Duodenal mucosa (tissue), 2 donors: ENCODE results near the gene RARA.
A peak's percentile ranks its signal among the peaks of the same experiment; 100 is the strongest.

Source experiments
- H3K27ac ChIP-seq: one replicate; pipeline ENCODE4 v1.7.0; 2013; ENCODE audit warnings: low read depth, low read length
- H3K27me3 ChIP-seq, 2 donors: one replicate each; pipeline ENCODE4 v1.7.0; 2013; ENCODE audit warnings: low read length in 2 of 2, control low read depth in 1 of 2; ENCODE audit not compliant: insufficient read depth in 2 of 2, control insufficient read depth in 1 of 2
- H3K36me3 ChIP-seq, 2 donors: one replicate each; pipeline ENCODE4 v1.7.0; 2013; ENCODE audit warnings: low read length in 2 of 2, control low read depth in 1 of 2; ENCODE audit not compliant: insufficient read depth in 2 of 2, control insufficient read depth in 1 of 2
- H3K4me1 ChIP-seq, 2 donors: one replicate each; pipeline ENCODE4 v1.7.0; 2013; ENCODE audit warnings: low read length in 2 of 2, control low read depth in 1 of 2; ENCODE audit not compliant: insufficient read depth in 2 of 2, control insufficient read depth in 1 of 2
- H3K4me3 ChIP-seq, 2 donors: one replicate each; pipeline ENCODE4 v1.7.0; 2013; ENCODE audit warnings: low read length in 2 of 2, low read depth in 1 of 2
- H3K9ac ChIP-seq, 2 donors: one replicate each; pipeline ENCODE4 v1.7.0; 2013; ENCODE audit warnings: low read length in 2 of 2, low read depth in 1 of 2
- H3K9me3 ChIP-seq, 2 donors: one replicate each; pipeline ENCODE4 v1.7.0; 2013; ENCODE audit warnings: low read length in 2 of 2, control low read depth in 1 of 2; ENCODE audit not compliant: control insufficient read depth in 1 of 2

Gene RARA

GRCh38 chr17:40352237-40352778 is 43.3 kb downstream of the RARA start:
- Histone ChIP-seq H3K4me1 (peaks cover 48 to 53% of the 10 kb centered on the region in 2 donors), H3K9ac (peak overlapping the region in 1 of 2 donors; percentile 38), H3K27ac (no peak overlapping the region), H3K36me3 (peaks cover 29 to 77% of the 10 kb centered on the region in 2 donors), H3K27me3 (no peaks in the 10 kb centered on the region), H3K4me3 (no peak overlapping the region), H3K9me3 (no peaks in the 10 kb centered on the region)

- Histone ChIP-seq H3K4me1 (peaks cover 42 to 49% of the 10 kb centered on the region in 2 donors), H3K4me3 (no peak overlapping the region), H3K27ac (no peak overlapping the region), H3K27me3 (no peaks in the 10 kb centered on the region), H3K9ac (no peak overlapping the region), H3K9me3 (no peaks in the 10 kb centered on the region), H3K36me3 (peaks cover 29 to 77% of the 10 kb centered on the region in 2 donors)
Observed at GRCh38 chr17:40352779-40353394, 43.9 kb downstream of the RARA start.

- Histone ChIP-seq H3K4me1 (peaks cover 26 to 33% of the 10 kb centered on the region in 2 donors), H3K9me3 (no peaks in the 10 kb centered on the region), H3K4me3 (no peak overlapping the region), H3K9ac (no peak overlapping the region), H3K27me3 (no peaks in the 10 kb centered on the region), H3K36me3 (peaks cover 23 to 65% of the 10 kb centered on the region in 2 donors), H3K27ac (no peak overlapping the region)
Observed at GRCh38 chr17:40354221-40355122, 45.5 kb downstream of the RARA start.

- peaks cover 15 to 57% of the 10 kb centered on the region in 2 donors for H3K36me3 ChIP-seq
- H3K9me3 ChIP-seq = no peaks in the 10 kb centered on the region
- no peak overlapping the region for H3K4me3 ChIP-seq
- peaks cover 18 to 25% of the 10 kb centered on the region in 2 donors for H3K4me1 ChIP-seq
- no peak overlapping the region for H3K27ac ChIP-seq
- no peaks in the 10 kb centered on the region for H3K27me3 ChIP-seq
- no peak overlapping the region for H3K9ac ChIP-seq
Observed at GRCh38 chr17:40355123-40355803, 46.3 kb downstream of the RARA start.

- Histone ChIP-seq H3K9me3 (no peaks in the 10 kb centered on the region), H3K36me3 (peaks cover 15 to 52% of the 10 kb centered on the region in 2 donors), H3K9ac (no peak overlapping the region), H3K27ac (no peak overlapping the region), H3K4me3 (no peak overlapping the region), H3K4me1 (peaks cover 14 to 23% of the 10 kb centered on the region in 2 donors), H3K27me3 (no peaks in the 10 kb centered on the region)
Observed at GRCh38 chr17:40355804-40356758, 47.1 kb downstream of the RARA start.

- Histone ChIP-seq H3K36me3 (peaks cover 13 to 44% of the 10 kb centered on the region in 2 donors), H3K9me3 (no peaks in the 10 kb centered on the region), H3K4me1 (peaks cover 5 to 14% of the 10 kb centered on the region in 2 donors), H3K9ac (no peak overlapping the region), H3K27me3 (no peaks in the 10 kb centered on the region), H3K27ac (no peak overlapping the region), H3K4me3 (no peak overlapping the region)
Observed at GRCh38 chr17:40356990-40357881, 48.3 kb downstream of the RARA start.

GRCh38 chr17:40358323-40359038 is 49.5 kb downstream of the RARA start:
- no peaks in the 10 kb centered on the region for H3K27me3 ChIP-seq
- H3K36me3 ChIP-seq = peaks cover 5 to 31% of the 10 kb centered on the region in 2 donors
- H3K4me3 ChIP-seq = peak overlapping the region; percentile 37 to 59
- H3K9ac ChIP-seq = no peak overlapping the region
- no peaks in the 10 kb centered on the region for H3K9me3 ChIP-seq
- H3K4me1 ChIP-seq = peaks cover 5 to 9% of the 10 kb centered on the region in 2 donors
- no peak overlapping the region for H3K27ac ChIP-seq

- Histone ChIP-seq H3K9ac (no peak overlapping the region), H3K9me3 (no peaks in the 10 kb centered on the region), H3K36me3 (peaks cover 5 to 15% of the 10 kb centered on the region in 2 donors), H3K27me3 (no peaks in the 10 kb centered on the region), H3K4me3 (no peak overlapping the region), H3K4me1 (peaks cover 12 to 14% of the 10 kb centered on the region in 2 donors), H3K27ac (no peak overlapping the region)
Observed at GRCh38 chr17:40360091-40360490, 51.1 kb downstream of the RARA start.
